Type B pancreatic cell (in vitro differentiated cells): Measurements from ENCODE around the gene CACNA1H. TPM values are rescaled to one million over a fixed set of nuclear protein-coding genes. Genes with fewer than 3 reads are reported as not detected.

Source experiments
- DNase-seq: peaks from one replicate; pipeline ENCODE4 v3.0.0; 2021; ENCODE audit warnings: mixed read lengths; ENCODE audit not compliant: unreplicated experiment; ENCODE audit errors: extremely low spot score
- H3K27ac Mint-ChIP-seq: 2 replicates; pipeline ENCODE4 v1.8.0; 2021; ENCODE audit warnings: mild to moderate bottlenecking, mixed read lengths
- H3K27me3 Mint-ChIP-seq: 2 replicates; pipeline ENCODE4 v1.8.0; 2021; ENCODE audit warnings: mixed read lengths
- H3K36me3 Mint-ChIP-seq: 2 replicates; pipeline ENCODE4 v1.8.0; 2021; ENCODE audit warnings: mixed read lengths
- H3K4me1 Mint-ChIP-seq: one replicate; pipeline ENCODE4 v1.8.0; 2021; ENCODE audit warnings: mixed read lengths; ENCODE audit not compliant: unreplicated experiment
- H3K4me3 Mint-ChIP-seq: 2 replicates; pipeline ENCODE4 v1.8.0; 2021; ENCODE audit warnings: mild to moderate bottlenecking, mixed read lengths
- H3K9me3 Mint-ChIP-seq: 2 replicates; pipeline ENCODE4 v1.8.0; 2021; ENCODE audit warnings: mixed read lengths
- total RNA-seq: library from RNA; stranded (reverse); gene quantifications from 2 replicates; pipeline ENCODE4 v1.2.1, GENCODE V29; 2021; ENCODE audit warnings: low replicate concordance
- TF ChIP-seq, protein P1 (sequence below): fragments of 200-600 bp; sonication (generic); conservative IDR thresholded peaks from 2 replicates; pipeline ENCODE4 v1.5.0; 2021; ENCODE audit warnings: antibody characterized with exemption, mild to moderate bottlenecking

Gene CACNA1H
- total RNA-seq, 1 donor from 2014 or later, result 38.1 TPM

DNA sequence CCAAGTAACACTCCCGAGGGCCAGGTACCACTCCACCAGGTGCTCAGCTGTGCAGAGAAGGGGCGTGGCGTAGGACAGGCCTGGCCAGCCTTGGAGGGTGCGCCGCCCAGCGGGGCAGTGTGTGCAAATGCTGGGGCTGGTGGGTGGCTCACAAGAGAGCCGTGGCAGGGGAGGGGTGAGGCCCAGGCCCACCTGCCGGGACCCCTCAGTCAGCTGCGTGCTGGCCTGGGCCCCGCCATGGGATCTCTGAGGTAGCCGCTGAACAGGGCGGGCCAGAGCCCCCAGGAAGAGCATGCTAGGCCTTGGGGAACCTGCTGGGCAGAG is 63.4 kb downstream of the CACNA1H start:
- Mint-ChIP-seq H3K4me3 (no peak overlapping the region), H3K27ac (no peak overlapping the region), H3K9me3 (no peaks in the 10 kb centered on the region), H3K4me1 (no peaks in the 10 kb centered on the region), H3K36me3 (no peaks in the 10 kb centered on the region), H3K27me3 (no peaks in the 10 kb centered on the region)
- no peak for DNase-seq
- TF ChIP-seq, protein P1, sequence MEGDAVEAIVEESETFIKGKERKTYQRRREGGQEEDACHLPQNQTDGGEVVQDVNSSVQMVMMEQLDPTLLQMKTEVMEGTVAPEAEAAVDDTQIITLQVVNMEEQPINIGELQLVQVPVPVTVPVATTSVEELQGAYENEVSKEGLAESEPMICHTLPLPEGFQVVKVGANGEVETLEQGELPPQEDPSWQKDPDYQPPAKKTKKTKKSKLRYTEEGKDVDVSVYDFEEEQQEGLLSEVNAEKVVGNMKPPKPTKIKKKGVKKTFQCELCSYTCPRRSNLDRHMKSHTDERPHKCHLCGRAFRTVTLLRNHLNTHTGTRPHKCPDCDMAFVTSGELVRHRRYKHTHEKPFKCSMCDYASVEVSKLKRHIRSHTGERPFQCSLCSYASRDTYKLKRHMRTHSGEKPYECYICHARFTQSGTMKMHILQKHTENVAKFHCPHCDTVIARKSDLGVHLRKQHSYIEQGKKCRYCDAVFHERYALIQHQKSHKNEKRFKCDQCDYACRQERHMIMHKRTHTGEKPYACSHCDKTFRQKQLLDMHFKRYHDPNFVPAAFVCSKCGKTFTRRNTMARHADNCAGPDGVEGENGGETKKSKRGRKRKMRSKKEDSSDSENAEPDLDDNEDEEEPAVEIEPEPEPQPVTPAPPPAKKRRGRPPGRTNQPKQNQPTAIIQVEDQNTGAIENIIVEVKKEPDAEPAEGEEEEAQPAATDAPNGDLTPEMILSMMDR, result no peak

DNA sequence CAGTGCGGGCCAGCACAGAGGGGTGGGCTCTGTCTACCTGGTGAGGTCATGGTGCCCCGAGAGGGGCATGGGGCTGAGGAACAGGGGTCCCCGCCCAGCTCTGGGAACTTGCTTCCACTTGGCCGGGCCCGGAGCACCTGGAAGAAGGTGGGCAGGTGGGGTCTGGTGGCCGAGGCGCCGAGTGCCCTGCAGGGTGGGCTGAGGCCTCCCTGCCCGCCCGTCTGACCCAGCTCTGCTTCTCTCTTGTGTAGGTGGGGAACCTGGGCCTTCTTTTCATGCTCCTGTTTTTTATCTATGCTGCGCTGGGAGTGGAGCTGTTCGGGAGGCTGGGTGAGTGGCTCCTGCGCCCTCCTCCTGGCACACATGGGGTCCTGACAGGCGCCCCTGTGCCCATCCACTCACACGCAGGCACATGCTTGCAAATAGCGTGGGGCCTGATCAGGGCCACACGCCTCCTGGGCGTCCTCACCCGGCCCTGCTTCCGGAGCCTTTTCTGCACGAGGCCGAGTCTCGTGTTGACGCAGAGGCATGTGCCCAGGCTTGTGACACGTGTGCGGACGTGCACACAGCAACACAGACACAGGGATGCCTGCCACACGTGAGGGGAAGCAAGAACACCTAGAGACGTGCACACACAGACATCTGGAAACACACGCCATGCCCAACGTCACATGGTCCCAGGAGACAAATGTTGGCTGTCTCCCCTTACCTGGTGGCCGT is 63.9 kb downstream of the CACNA1H start:
- H3K27me3 Mint-ChIP-seq, result no peaks in the 10 kb centered on the region
- H3K36me3 Mint-ChIP-seq, result no peaks in the 10 kb centered on the region
- TF ChIP-seq, protein P1, result no peak
- no peak overlapping the region for H3K4me3 Mint-ChIP-seq
- no peak overlapping the region for H3K27ac Mint-ChIP-seq
- H3K9me3 Mint-ChIP-seq, result no peaks in the 10 kb centered on the region
- H3K4me1 Mint-ChIP-seq, result no peaks in the 10 kb centered on the region
- DNase-seq, result no peak

DNA sequence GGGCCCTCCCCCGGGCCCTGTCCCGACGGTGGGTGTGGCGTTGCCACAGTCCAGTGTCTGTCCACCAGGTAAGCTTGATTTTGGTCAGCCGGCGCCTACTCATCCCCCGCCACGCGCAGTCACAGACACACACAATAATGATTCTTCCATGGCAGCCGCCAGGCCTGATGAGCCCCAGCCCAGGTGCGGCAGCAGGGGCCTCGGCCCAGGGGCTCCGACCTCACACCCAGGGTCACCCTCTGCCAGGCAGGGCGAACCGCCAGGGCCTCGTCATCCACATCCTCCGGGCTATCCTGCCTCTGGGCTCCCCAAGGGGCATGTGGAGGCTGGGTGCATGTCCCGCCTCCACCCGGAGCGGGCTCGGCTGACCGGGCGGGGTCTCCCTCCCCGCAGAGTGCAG is 64.6 kb downstream of the CACNA1H start:
- no peak overlapping the region for H3K27ac Mint-ChIP-seq
- no peaks in the 10 kb centered on the region for H3K27me3 Mint-ChIP-seq
- TF ChIP-seq, protein P1, result no peak
- H3K4me1 Mint-ChIP-seq, result no peaks in the 10 kb centered on the region
- H3K9me3 Mint-ChIP-seq, result no peaks in the 10 kb centered on the region
- no peak for DNase-seq
- H3K4me3 Mint-ChIP-seq, result no peak overlapping the region
- H3K36me3 Mint-ChIP-seq, result no peaks in the 10 kb centered on the region

DNA sequence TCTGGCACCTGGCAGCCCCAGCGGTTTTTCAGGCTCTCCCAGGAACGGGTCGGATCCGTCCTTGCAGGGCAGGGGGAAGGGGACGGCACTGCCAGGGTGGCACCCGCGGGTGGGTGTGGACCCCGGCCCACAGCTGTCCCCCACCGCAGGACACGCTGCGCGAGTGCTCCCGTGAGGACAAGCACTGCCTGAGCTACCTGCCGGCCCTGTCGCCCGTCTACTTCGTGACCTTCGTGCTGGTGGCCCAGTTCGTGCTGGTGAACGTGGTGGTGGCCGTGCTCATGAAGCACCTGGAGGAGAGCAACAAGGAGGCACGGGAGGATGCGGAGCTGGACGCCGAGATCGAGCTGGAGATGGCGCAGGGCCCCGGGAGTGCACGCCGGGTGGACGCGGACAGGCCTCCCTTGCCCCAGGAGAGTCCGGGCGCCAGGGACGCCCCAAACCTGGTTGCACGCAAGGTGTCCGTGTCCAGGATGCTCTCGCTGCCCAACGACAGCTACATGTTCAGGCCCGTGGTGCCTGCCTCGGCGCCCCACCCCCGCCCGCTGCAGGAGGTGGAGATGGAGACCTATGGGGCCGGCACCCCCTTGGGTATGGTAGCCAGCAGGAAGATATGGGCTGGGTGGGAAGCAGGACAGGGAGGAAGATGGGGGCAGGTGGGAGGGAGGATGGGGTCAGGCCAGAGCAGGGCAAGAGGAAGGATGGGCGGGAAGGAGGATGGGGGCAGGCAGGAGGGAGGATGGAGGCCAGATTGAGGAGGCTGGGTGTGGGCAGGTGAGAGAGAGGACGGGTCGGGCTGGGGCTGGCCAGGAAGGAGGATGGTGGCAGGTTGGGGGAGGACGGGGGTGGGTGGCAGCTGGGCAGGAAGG is 65.4 kb downstream of the CACNA1H start:
- no peak for DNase-seq
- Mint-ChIP-seq H3K27me3 (no peaks in the 10 kb centered on the region), H3K27ac (no peak overlapping the region), H3K4me3 (no peak overlapping the region), H3K4me1 (no peaks in the 10 kb centered on the region), H3K36me3 (no peaks in the 10 kb centered on the region), H3K9me3 (no peaks in the 10 kb centered on the region)
- TF ChIP-seq, protein P1, result no peak

DNA sequence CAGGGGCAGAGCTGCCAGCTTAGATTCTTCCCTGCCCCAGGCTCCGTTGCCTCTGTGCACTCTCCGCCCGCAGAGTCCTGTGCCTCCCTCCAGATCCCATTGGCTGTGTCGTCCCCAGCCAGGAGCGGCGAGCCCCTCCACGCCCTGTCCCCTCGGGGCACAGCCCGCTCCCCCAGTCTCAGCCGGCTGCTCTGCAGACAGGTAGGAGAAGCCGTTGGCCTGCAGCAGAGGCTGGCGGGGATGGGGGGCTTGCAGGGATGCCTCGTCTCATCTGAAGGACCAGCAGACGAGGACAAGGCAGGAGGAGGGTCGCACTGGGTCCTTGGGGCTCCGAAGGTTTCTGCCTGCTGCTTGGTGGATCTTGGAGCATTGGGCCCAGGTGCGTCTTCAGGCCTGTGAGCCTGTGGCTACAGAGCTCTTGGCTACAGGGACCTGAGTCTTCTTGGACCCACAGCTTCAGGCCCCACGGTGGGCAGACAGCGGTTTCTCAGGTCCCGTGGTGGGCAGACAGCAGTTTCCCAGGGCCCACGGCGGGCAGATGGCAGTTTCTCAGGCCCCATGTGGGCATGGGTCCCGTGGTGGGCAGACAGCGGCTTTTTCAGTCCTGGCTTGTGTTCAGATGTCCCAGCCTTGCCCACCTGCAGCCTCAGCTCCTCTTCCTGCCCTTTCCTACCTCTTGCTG is 66.2 kb downstream of the CACNA1H start:
- Mint-ChIP-seq H3K27ac (no peak overlapping the region), H3K4me1 (no peaks in the 10 kb centered on the region), H3K9me3 (no peaks in the 10 kb centered on the region), H3K4me3 (no peak overlapping the region), H3K27me3 (no peaks in the 10 kb centered on the region), H3K36me3 (no peaks in the 10 kb centered on the region)
- TF ChIP-seq, protein P1, result no peak
- DNase-seq, result no peak
